ENCODE measurements around the gene RAB9B.

The RAB9B gene

DNA sequence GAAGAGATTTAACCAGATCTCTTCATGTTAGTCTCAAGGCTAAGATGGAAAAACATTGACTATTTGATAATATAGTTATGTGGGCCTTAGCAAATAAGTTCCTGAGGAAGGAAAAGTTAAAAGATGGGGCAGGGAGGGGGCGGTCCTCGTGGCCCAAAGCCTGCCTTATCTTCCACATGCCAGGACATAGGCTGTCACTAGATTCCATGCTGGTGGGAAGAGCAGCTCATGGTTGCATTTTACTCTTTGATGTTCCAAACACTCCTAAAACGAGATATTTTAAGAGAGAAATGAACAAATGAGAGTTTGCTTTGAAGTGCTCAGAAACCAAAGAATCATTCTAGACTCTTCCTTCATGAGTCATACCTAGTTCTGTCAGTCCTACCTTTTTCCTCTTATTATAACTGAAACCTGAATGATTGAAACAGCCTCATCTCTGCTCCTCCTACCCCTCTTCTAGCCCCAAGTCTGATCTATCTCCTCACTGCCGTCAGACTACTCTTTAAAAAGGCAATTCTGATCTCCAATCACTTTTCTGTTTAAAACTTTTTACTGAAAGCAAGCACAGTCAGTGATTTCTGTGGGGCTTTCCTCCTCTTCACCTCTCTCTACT lies 25.1 kb downstream of the RAB9B start:
- DNase-seq = no peak

DNA sequence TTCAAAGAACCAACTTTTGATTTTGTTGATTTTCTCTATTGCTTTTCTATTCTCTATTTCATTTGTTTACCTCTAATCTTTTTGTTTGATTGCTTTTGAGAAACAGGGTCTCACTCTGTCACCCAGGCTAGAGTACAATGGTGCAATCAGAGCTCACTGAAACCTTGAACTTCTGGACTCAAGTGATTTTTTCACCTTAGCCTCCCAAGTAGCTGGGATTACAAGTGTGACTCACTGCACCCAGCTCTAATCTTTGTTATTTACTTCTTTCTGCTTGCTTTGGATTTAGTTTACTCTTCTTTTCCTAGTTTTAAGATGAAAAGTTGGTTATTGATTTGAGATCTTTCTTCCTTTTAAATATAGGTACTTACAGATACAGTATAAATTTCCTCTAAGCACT lies 26.2 kb downstream of the RAB9B start:
- DNase-seq = no peak

GRCh38 chrX:103800318-103800717 lies 31.7 kb downstream of the RAB9B start:
- DNase-seq = no peak

DNA sequence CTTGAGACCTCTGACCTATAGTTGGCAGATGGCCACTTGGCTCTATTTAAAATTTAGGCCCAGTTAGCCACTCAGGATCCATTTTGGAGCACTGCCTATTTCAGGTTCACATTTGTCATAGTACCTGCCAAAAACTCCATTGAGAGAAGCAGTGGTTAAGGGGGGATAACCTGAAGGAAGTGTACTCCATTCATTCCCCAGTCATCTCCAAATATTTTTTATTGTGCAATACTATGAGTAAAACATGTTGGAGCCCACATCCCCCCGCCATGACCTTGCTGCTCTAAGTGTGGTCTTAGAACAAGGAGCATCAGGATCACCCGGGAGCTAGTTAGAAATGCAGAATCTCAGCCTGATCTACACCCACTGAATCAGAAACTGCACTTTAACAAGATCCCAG lies 34.4 kb downstream of the RAB9B start:
- no peak for DNase-seq

DNA sequence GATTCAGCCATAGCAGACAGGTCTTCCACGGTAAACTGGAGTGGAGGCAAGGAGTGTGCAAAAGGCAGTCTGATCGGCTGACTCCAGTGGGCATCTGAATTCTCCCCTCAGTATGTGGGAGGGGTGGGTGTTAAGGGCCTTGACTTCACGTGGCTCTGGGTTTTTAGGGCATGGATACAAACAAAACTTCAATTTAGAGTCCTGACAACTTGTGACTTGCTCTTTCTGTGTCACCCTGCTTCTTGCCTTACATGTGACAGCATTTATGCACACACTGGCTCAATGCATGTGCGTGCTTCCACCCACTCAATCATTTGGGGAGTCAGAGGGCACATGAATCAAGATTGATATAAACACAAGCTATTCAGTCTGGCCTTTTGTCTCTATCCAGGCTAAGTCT lies 37.9 kb downstream of the RAB9B start:
- no peak for DNase-seq

- DNase-seq = no peak
Observed at GRCh38 chrX:103793545-103793940, 38.5 kb downstream of the RAB9B start.

GRCh38 chrX:103792916-103793544 lies 39.0 kb downstream of the RAB9B start:
- no peak for DNase-seq

DNA sequence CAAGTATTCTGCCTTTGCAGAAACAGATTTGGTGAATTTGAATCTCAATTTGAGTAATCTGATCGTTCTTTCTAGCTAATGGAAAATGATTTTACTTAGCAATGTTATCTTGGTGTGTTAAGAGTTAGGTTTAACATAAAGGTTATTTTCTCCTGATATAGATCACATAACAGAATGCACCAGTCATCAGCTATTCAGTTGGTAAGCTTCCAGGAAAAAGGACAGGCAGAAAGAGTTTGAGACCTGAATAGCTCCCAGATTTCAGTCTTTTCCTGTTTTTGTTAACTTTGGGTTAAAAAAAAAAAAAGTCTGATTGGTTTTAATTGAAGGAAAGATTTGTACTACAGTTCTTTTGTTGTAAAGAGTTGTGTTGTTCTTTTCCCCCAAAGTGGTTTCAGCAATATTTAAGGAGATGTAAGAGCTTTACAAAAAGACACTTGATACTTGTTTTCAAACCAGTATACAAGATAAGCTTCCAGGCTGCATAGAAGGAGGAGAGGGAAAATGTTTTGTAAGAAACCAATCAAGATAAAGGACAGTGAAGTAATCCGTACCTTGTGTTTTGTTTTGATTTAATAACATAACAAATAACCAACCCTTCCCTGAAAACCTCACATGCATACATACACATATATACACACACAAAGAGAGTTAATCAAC lies 40.1 kb downstream of the RAB9B start:
- DNase-seq = no peak

- DNase-seq = no peak
Observed at GRCh38 chrX:103791228-103791627, 40.8 kb downstream of the RAB9B start.

GRCh38 chrX:103789004-103789403 lies 43.1 kb downstream of the RAB9B start:
- DNase-seq = no peak

DNA sequence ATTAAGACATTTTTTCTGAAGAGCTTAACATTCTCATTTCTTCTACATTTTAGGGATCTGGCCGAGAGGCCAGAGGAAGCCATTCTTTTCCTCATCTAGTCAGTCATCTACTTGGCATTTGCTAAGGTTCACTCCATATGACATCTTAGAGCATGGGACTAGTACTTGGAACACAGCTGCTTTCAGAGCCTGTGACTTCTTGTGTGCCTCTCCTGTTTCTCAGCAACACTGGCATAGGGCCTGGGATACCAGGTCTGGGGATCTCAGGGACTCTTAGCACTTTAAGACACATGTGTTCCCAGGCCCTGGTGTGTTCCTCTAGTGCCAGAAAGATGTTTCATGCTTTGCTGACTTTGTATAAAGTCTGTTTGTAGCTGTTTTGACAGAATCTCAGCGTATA lies 48.1 kb downstream of the RAB9B start:
- DNase-seq = no peak

DNA sequence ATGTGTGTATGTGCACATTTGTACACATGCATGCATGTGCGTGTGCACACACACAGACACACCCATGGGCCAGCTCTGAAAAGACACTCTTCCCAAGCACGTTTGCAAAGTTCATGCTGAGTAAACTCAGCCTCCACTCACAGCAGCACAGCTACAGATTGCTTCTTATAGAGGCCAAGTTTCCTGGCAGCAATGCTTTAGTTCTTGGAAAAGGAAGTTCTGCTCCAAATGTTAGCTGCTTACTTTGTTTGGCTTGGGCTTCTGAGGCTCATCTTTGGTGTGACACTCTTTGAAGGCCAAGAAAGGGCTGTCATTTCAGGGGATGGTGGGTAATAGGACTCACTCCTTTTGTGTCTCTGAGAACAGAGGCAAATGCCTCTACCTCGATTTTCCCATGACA lies 48.9 kb downstream of the RAB9B start:
- DNase-seq = no peak

DNA sequence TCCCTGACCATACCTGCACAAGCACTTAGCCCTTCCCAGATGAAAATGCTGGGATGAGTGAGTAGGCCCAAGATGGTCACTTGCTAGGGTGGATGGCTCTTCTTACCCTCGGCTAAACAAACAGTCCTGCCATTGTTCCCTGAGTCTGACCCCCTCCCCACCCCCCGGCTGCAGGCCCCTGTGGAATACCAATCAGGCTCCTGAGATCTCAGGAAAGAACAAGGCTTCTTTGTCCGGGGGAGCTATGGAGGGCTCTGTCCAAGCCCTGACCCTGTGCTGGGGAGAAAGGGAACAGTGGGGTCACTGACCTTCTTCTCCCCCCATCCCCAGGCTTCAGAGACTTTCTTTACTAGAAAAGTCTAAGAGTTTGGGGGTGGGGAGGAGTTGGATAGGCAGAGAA lies 49.4 kb downstream of the RAB9B start:
- DNase-seq = no peak

- DNase-seq = no peak
Observed at GRCh38 chrX:103781706-103782105, 50.4 kb downstream of the RAB9B start.

DNA sequence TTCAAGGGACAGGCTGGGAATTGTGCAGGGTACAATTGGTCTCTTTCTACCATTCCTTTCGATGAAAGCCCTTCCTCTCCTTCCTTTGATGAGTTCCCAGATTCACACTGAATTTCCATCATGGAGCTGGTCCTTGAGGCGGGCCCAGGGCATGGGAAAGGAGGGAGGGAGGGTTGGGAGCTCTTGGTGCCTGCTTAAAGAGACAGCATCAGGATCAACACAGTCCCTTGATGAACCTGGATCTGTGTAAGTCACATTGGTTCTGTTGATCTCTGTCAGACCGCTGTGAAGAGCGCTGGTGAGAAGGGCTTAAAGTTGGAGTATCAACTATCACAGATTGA lies 51.0 kb downstream of the RAB9B start:
- no peak for DNase-seq

- no peak for DNase-seq
Observed at GRCh38 chrX:103780336-103781061, 51.6 kb downstream of the RAB9B start.

DNA sequence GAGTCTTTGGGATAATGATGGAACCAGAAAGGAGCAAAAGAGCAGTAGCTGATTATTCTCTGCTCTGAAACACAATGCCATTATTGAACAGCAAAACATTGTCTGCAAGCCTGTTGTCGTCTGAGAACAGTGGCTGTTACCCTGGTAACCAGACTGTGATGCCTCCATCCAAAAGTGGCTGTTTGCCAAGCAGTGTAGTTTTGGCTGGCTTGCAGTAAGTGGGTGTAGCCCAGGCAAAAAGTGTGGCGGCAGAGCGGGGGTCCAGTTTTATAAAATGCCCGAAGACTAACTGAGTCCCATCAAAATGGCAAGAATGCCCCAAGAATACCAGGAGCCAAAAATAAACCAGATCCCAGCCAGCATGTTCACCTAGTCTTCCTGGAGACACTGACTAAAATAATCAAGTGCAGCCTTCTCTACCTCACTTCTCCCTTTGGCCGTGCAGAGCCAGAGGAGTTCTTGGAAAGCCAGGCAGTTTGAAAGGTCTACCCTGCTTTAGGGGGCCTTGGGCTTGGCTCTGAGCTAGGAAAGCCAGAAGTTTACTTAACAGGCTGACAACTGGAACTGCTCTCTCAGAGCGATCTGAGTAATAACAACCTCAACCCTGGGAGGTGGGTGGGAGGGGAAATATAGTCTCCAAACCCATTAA lies 52.8 kb downstream of the RAB9B start:
- no peak for DNase-seq

DNA sequence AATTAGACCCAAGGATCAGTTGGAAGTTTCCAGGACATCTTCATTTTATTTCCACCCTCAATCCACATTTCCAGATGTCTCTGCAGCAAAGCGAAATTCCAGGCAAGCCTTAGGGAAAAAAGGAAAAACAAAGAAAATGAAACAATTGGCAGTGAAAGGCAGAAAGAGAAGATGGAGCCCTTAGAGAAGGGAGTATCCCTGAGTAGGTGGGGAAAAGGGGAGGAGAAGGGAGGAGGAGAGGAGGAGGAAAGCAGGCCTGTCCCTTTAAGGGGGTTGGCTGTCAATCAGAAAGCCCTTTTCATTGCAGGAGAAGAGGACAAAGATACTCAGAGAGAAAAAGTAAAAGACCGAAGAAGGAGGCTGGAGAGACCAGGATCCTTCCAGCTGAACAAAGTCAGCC lies 55.5 kb downstream of the RAB9B start, which contains the start of gene PLP1:
Gene PLP1 (plus strand): TSS at position 295 of the 400 bp plus-strand sequence. CDS start 156 bp downstream, outside the sequence.
- DNase-seq = no peak

GRCh38 chrX:103774070-103774642 lies 57.9 kb downstream of the RAB9B start:
- DNase-seq = no peak

- no peak for DNase-seq
Observed at GRCh38 chrX:103773445-103773844, 58.6 kb downstream of the RAB9B start.

Measured in activated gamma-delta T cell (primary cell).